Heart left ventricle (tissue), 16 donors: Measurements from ENCODE around the gene IFT80. TPM values are rescaled to one million over a fixed set of nuclear protein-coding genes. Genes with fewer than 3 reads are reported as not detected.

Source experiments
- ATAC-seq, 4 donors: fragments of 200-7000 bp; cut with Tn5 transposase; one replicate each; pipeline ENCODE4 v1.9.1; 2020 to 2022; ENCODE audit warnings: moderate library complexity in 4 of 4, mild to moderate bottlenecking in 3 of 4, moderate number of reproducible peaks in 1 of 4
- DNase-seq, 5 donors: peaks; one replicate each; pipeline ENCODE4 v3.0.0-alpha.2; 2020
- H3K27ac ChIP-seq, 12 donors: fragments of 200-600 bp; sonication (generic) in 4 of 12; one replicate each; pipeline versions ENCODE4 v1.5.0 to v1.8.0; 2016 to 2022; ENCODE audit warnings: mild to moderate bottlenecking in 2 of 12
- H3K27me3 ChIP-seq, 9 donors: fragments of 200-600 bp; sonication (generic) in 2 of 9; one replicate each; pipeline versions ENCODE4 v1.5.1 to v1.8.0; 2016 to 2022; ENCODE audit warnings: mild to moderate bottlenecking in 3 of 9
- H3K36me3 ChIP-seq, 9 donors: fragments of 200-600 bp; sonication (generic) in 2 of 9; one replicate each; pipeline versions ENCODE4 v1.5.0 to v1.8.0; 2018 to 2022; ENCODE audit warnings: mild to moderate bottlenecking in 2 of 9
- H3K4me1 ChIP-seq, 12 donors: fragments of 200-600 bp; sonication (generic) in 4 of 12; one replicate each; pipeline versions ENCODE4 v1.5.0 to v1.8.0; 2016 to 2022; ENCODE audit warnings: mild to moderate bottlenecking in 3 of 12
- H3K4me3 ChIP-seq, 12 donors: fragments of 200-600 bp; sonication (generic) in 4 of 12; one replicate each; pipeline versions ENCODE4 v1.5.0 to v1.8.0; 2017 to 2022; ENCODE audit warnings: mild to moderate bottlenecking in 9 of 12, moderate library complexity in 4 of 12
- H3K9me3 ChIP-seq, 12 donors: fragments of 200-600 bp; sonication (generic) in 4 of 12; one replicate each; pipeline versions ENCODE4 v1.5.0 to v1.8.0; 2016 to 2022; ENCODE audit warnings: mild to moderate bottlenecking in 1 of 12
- CTCF ChIP-seq, 12 donors: fragments of 200-600 bp; sonication (generic) in 4 of 12; IDR thresholded peaks; one replicate each; pipeline versions ENCODE4 v1.5.0 to v1.8.0; 2018 to 2022; ENCODE audit warnings: antibody characterized with exemption in 12 of 12, mild to moderate bottlenecking in 5 of 12
- POLR2A ChIP-seq, 2 donors: fragments of 450-650 bp; IDR thresholded peaks; one replicate each; pipeline ENCODE4 v1.6.1; 2017; ENCODE audit warnings: antibody characterized with exemption in 2 of 2, mild to moderate bottlenecking in 2 of 2, moderate library complexity in 2 of 2
- WGBS, 4 donors: extraction: QIAGEN DNeasy Blood & Tissue Kit in 2 of 4; methylation state at CpG; one replicate each; pipeline versions ENCODE4 v1.1.5 to v1.1.7; 2013 to 2018; 5-methylcytosine and 5-hydroxymethylcytosine counted together
- intact Hi-C, 10 donors: fragments of 100-400 bp; cut with DNase I; formaldehyde crosslinking; loops; one replicate each; pipeline versions ENCODE4 v1.11.1 to v1.14.2; 2022
- polyA plus RNA-seq, 2 donors: library from polyadenylated mRNA; stranded (reverse); fragments of 200-250 nt; gene quantifications; one replicate each; pipeline ENCODE4 v1.2.3, GENCODE V29; 2013
- total RNA-seq, 9 donors: library from RNA; depleted of rRNA in 2 of 9; stranded (reverse); fragments of >200 nt in 2 of 9; fragmentation: NEBNext Ultra II Directional in 3 of 9; extraction: Animal tissue kit (Norgen Biotek cat#: 25700) in 3 of 9; gene quantifications; one replicate each; pipeline versions ENCODE4 v1.1.0 to v1.2.4, GENCODE V29; 2016 to 2023
- donor health status: ischemic (EF 13 %, LVEDD 7.1; RV severe dilation, severe dysfunction).
- donor health status: healthy with polysubstance abuse.
- donor health status: DM: no; HTN: yes; CAD: no.
- donor health status: DM: no; HTN: no; CAD: no.
- donor health status: ischemic (EF 25% LVEDD 6.9; RV normal size, moderate dysfunction).
- donor health status: ischemic (EF 25% LVEDD 5.7; RV mildly dilated, moderate dysfunction).
- donor health status: healthy.
- donor health status: DM: yes; HTN: yes; CAD: no.
- donor health status: ischemic (EF 35%, LVEDD 5.7; RV mildly dilated, moderate dysfunction).
- donor health status: nonischemic (EF 11% LVEDD 7.7; RV severe dilation, severe dysfunction).
- donor health status: DM: yes; HTN: yes; CAD: no.
- donor health status: PGD.
- donor health status: ischemic (EF 29% LVEDD 5.4; RV normal size, mild dysfunction).
- donor health status: nonischemic (EF 23%, LVEDD 6.1; RV moderate dilation, normal function).

IFT80 gene
- total and polyA plus RNA-seq, 11 donors: 6.2 to 18.6 (median 10.5) TPM

GRCh38 chr3:160226026-160226907 lies 172.8 kb downstream of the IFT80 start:
- Histone ChIP-seq H3K36me3 (no peaks in the 10 kb centered on the region), H3K4me3 (peak overlapping the region; percentile 37 to 77 (median 56)), H3K4me1 (peaks cover 4 to 27% (median 9%) of the 10 kb centered on the region in 12 donors), H3K9me3 (no peaks in the 10 kb centered on the region), H3K27me3 (peaks cover 0 to 55% (median 26%) of the 10 kb centered on the region in 9 donors), H3K27ac (peak overlapping the region in 1 of 12 donors; percentile 83)
- TF ChIP-seq POLR2A (IDR thresholded peaks at IDR 0.05) (no peak), CTCF (IDR thresholded peaks at IDR 0.05) (no peak)
- peak in 1 of 5 donors; percentile 60 for DNase-seq
- 2 to 8% (median 4%) methylated on average over 31 to 87 of the region's 87 CpGs for WGBS, 4 donors
- intact Hi-C loops: loop anchor here in 1 of 10 donors (10.0 kb wide), 1 partner anchor 191 kb away; no protein-coding TSS in a partner anchor
- peak in 2 of 4 donors; percentile 25 to 38 for ATAC-seq

- peaks cover 4 to 27% (median 11%) of the 10 kb centered on the region in 12 donors for H3K4me1 ChIP-seq
- peak within 1 kb of the TSS; percentile 37 to 77 (median 56) for H3K4me3 ChIP-seq
- peak within 1 kb of the TSS in 3 of 12 donors; percentile 19 to 83 (median 43) for H3K27ac ChIP-seq
- H3K27me3 ChIP-seq: peaks cover 0 to 55% (median 26%) of the 10 kb centered on the region in 9 donors
- no peaks in the 10 kb centered on the region for H3K36me3 ChIP-seq
- peak in 3 of 4 donors; percentile 61 to 87 (median 85) for ATAC-seq
- TF ChIP-seq POLR2A (IDR thresholded peaks at IDR 0.05) (no peak), CTCF (IDR thresholded peaks at IDR 0.05) (peak in 2 of 12 donors; percentile 44 to 45)
- DNase-seq: peak; percentile 25 to 74 (median 39)
- H3K9me3 ChIP-seq: no peaks in the 10 kb centered on the region
- intact Hi-C loops: loop anchor here in 1 of 10 donors (10.0 kb wide), 1 partner anchor 191 kb away; no protein-coding TSS in a partner anchor
- 0 to 1% (median 1%) methylated on average over 26 to 104 of the region's 104 CpGs for WGBS, 4 donors
Measured at GRCh38 chr3:160225176-160226025, 173.6 kb downstream of the IFT80 start, which contains the start of gene C3orf80. Gene C3orf80, plus strand, starts transcription at chr3:160225422. Its CDS starts 214 bp downstream, at chr3:160225636.

- DNase-seq: no peak
- Histone ChIP-seq H3K4me3 (peak overlapping the region; percentile 37 to 77 (median 56)), H3K4me1 (peaks cover 4 to 27% (median 11%) of the 10 kb centered on the region in 12 donors), H3K27ac (peak overlapping the region in 1 of 12 donors; percentile 83), H3K9me3 (no peaks in the 10 kb centered on the region), H3K36me3 (no peaks in the 10 kb centered on the region), H3K27me3 (peaks cover 0 to 55% (median 26%) of the 10 kb centered on the region in 9 donors)
- WGBS, 4 donors: 6 to 10% (median 8%) methylated on average over 9 to 16 of the region's 16 CpGs
- intact Hi-C loops: loop anchor here in 1 of 10 donors (10.0 kb wide), 1 partner anchor 190 kb away; no protein-coding TSS in a partner anchor
- no peak for ATAC-seq
- TF ChIP-seq CTCF (IDR thresholded peaks at IDR 0.05) (no peak), POLR2A (IDR thresholded peaks at IDR 0.05) (no peak)
Measured at GRCh38 chr3:160224811-160225175, 174.2 kb downstream of the IFT80 start.
